GM21515 (cell line): ENCODE results near the gene FCF1.
"Not testable (repeated sequence)": the region's sequence is repeated elsewhere in the genome, so short reads cannot be mapped to it uniquely, and the experiment has no call there.

ENCODE experiments used
- ATAC-seq: cut with Tn5 transposase; IDR thresholded peaks from one replicate; pipeline ENCODE4 v1.9.1; 2021; ENCODE audit not compliant: unreplicated experiment

The FCF1 gene

DNA sequence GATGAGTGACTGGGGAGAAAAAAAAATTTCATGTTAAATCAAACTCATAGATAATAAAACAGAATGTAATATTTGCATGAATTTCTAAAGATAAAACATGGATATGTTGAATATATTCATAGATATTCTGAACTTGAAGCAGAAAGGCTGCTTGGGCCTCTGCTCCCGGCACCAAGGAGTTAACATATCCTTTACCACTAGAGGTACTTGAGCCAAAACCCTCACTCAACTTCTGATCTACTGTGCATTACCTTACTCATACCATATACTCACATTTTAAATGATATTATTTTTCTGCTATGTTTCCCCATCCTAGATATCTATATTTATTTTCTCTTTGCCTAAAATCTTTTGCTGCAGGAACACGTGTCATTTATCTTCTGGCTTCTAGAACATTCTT, 15.0 kb upstream of the FCF1 start:
- no peak for ATAC-seq

DNA sequence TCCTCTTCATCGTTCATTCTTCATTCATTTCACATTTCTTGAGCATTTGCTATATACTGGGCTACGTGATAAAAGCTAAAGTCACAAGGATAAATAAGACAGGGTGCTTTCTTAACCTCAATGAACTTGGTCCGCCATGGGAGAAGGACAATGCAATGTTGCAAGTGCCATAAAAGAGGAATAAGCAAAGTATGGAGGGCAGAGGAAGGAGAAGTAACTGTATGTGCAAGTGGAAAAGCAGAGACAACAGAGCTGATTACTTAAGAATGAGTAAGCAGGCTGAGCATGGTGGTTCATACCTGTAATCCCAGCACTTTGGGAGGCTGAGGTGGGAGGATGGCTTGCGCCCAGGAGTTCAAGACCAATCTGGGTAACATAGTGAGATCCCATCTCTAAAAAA, 14.5 kb upstream of the FCF1 start:
- no peak for ATAC-seq

DNA sequence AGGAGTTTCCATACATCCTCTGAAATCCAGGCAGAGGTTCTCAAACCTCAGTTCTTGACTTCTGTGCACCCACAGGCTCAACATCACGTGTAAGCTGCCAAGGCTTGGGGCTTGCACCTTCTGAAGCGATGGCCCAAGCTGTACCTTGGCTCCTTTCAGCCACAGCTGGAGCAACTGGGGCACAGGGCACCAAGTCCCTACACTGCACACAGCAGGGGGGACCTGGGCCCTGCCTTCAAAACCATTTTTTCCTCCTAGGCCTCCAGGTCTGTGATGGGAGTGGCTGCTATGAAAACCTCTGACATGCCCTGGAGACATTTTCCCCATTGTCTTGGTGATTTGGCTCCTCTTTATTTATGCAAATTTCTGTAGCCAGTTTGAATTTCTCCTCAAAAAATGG, 10.7 kb upstream of the FCF1 start:
- ATAC-seq, result no peak

DNA sequence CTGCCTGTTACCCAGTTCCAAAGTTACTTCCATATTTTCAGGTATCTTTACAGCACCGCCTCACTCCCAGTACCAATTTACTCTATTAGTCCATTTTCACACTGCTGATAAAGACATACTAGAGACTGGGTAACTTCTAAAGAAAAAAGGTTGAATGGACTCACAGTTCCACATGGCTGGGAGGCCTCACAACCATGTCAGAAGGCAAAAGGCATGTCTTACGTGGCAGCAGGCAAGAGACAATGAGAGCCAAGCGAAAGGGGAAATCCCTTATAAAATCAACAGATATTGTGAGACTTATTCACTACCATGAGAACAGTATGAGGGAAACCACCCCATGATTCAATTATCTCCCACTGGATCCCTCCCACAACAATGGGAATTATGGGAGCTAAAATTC, 9.9 kb upstream of the FCF1 start:
- ATAC-seq, result no peak

DNA sequence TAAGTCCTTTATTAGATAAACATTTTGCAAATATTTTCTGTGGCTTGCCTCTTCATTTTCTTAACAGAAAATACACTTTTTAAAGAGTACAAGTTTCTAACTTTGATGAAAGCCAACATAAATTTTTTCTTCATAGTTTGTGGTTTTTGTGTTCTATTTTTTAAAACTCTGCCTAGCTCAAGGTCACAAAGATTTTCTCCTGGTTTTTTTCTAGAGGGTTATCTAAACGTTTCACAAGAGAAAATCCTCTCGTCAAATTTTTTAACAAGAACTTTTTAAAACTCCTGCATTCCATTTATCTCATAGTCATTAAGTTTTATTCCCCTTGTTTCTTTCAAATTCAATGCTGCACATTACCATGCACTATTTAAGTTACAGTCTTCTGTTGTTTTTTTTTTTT, 8.3 kb upstream of the FCF1 start:
- no peak for ATAC-seq

DNA sequence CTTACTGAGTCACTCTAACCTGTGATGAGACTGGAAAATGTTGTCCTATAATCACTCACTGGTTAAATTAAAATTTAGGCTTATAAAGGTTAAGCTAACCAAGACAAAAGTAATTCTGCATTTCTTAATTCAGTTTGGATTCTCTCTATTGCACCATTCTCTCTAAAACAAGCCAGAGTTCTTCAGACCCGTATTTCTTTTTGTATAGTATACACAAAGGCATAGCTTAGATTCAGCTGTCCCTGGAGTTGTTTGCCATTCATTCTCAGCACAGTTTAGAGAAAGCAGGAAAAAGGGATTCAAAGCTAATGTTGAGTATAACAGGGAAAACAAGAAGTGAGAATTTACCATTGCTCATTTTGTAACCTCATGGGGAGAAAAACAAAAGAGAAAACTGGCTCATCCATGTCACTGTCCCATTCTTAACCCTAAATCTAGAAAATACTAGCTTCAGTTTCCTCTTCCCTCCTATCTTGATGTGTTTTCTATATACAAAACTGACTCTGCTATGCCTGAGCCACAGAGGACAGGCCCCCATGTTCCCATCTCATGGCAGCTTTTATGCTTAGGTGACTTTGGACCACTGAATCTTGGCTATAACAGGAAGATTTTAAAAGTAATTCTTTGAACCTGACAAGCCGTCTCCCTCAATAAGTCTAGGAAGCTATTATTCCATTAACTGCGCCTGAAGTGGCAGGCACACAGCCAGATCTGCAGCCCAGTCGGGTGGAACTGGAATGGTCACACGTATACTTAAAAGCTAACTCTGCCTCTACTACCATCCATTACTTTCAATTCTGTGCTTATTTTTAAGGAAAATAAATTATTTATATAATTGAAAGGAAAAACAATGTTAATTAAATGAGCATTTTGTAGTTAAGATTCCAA, 7.1 kb upstream of the FCF1 start:
- ATAC-seq, result no peak

DNA sequence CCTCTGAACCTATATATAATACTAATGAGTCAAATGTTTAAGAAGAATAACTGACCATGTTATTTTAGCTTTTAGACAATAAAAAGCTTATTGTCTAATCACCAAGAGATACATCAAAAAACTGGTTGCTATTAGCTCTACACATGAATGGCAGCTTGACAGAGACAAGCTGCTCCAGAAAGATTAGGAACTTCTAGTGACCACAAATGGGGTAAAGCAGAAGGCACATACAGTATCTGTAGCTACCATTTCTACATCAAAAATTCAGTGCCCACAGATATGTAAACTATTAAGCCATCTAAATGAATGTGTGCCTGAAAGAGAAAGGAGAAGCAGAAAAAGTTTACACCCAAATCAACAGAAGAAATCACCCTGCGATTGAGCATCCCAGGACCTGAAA, 2.5 kb upstream of the FCF1 start:
- ATAC-seq, result no peak

DNA sequence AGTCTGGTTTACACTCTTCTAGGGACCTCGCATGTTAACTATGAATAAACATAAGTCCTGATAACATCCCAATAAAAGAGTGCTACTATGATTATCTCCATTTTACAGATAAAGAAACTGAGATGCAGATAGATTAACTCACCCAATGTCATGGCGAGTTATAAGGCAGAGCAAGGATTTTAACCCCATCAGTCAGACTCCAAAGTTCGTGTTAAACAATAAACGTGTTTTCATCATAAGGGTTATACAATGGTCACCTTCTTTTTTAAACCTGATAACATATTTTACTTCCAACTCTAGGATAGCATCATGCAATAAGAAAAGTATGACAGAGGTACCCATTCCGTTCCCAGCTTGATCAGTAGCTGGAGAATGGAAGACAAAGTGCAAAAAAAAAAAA, 1.3 kb upstream of the FCF1 start:
- ATAC-seq, result no peak

DNA sequence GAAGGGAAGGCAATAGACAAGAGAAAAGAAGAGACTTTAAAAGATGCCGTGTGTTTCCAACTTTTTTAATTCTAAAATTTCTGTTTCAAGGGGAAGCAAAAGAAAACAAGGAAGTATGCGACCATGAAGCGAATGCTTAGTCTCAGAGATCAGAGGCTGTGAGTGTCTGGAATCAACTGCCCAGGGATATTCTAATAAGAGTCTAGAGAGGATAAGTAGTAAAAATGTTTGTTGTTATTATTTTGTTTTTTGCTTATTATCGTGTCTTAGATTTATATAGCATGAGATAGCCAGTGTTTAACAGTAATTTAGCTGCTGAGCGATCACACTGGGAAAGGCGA, 421 bp downstream of the FCF1 start:
- ATAC-seq, result no peak

DNA sequence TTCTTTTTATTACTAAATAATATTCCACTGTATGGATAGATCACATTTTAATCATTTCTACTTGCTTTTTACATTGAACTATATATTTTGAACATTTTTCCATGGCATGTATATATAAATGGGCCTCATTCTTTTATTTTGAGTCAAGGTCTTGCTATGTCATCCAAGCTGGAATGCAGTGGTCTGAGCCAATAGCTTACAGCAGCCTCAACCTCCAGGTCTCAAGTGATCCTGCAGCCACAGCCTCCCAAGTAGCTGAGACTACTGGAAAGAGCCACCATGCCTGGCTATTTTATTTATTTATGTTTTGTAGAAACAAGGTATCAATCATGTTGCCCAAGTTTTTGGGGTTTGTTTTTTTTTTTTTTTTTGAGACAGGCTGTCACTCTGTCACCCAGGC, 7.6 kb downstream of the FCF1 start:
- ATAC-seq, result no peak

DNA sequence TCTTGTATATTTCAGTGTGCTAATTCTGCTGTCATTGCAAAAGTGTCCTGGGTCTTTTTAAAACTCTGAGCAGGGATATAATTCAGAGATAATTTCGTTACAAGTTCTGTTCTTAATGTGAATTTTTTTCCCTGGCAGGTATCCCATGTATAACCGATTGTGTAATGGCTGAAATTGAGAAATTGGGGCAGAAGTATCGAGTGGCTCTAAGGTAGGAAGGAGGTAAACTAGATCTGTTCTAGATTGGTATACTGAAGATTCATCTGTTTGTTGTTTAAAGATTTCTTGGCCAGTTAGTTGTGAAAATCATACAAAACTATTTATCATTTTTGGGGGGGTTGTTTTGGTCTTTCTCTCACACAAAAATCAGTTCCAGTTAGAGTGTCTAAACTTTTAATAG, 10.2 kb downstream of the FCF1 start:
- ATAC-seq, result no peak

DNA sequence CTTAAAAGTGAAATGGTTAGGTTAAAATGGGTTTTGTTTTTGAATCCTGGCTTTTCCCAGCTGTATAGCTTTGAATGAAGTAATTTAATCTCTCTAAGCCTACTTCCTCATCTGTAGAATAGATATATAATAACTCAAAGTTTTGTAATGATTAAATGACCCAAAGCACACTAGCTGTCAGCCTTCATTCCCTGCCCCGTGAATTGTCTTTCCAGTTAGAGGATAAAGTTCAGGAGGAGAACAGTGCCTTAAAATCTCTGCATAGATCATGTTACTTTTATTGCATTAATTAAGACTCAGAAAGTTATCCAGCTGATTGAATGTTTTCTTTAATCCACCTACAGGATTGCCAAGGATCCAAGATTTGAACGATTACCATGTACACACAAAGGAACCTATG, 19.4 kb downstream of the FCF1 start:
- no peak for ATAC-seq

DNA sequence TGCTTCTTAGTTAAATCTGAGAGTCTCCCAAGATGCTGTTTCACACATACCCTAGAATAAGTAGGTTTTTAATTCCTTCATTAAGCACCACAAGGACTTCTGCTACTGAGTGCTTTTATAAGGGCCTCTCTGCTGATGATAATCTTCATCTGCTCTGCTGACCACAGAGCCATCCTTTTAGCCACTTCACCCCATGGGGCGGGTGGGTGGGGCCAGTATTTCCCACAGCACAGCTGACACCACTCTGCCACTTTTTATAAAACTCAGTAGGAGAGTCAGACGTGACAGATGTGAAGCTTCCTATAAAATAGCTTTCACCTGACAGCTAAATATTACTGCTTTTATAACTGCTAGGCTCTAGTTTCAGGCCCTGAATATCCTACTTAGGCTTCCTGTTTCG, 20.3 kb downstream of the FCF1 start:
- ATAC-seq, result no peak

DNA sequence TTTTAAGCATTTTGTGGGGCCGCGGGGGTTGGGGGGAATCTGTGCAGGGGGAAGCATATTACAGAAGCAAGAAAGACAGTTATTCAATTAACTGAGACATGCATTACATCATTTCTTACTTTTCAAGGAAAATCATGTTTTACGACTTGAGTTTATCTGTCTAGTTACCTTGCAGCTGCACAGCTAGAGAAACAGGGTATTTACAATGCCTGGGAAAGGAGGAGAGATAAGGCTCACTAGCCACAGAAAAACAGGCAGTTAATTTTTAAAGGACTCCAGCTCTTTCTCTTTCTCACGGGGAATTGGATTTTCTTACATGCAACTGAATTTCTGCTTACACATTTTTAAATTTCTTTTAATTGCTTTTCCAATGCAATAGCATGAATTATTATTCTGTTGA, 22.2 kb downstream of the FCF1 start:
- ATAC-seq, result no peak

DNA sequence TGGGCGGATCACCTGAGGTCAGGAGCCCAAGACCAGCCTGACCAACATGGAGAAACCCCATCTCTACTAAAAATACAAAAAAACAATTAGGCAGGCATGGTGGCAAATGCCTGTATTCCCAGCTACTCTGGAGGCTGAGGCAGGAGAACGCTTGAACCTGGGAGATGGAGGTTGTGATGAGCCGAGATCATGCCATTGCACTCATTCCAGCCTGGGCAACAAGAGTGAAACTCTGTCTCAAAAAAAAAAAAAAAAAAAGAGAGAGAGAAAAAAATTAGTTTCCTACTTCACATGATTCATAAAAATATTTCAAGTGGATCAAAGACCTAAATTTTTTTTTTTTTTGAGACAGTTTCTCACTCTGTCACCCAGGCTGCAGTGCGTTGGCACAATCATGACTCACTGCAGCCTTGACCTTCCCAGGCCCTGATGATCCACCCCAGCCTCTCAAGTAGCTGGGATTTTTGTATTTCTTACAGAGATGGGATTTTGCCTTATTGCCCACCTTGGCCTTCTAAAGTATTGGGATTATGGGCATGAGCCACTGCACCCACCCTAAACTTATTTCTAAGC, 24.9 kb downstream of the FCF1 start:
- no peak for ATAC-seq

DNA sequence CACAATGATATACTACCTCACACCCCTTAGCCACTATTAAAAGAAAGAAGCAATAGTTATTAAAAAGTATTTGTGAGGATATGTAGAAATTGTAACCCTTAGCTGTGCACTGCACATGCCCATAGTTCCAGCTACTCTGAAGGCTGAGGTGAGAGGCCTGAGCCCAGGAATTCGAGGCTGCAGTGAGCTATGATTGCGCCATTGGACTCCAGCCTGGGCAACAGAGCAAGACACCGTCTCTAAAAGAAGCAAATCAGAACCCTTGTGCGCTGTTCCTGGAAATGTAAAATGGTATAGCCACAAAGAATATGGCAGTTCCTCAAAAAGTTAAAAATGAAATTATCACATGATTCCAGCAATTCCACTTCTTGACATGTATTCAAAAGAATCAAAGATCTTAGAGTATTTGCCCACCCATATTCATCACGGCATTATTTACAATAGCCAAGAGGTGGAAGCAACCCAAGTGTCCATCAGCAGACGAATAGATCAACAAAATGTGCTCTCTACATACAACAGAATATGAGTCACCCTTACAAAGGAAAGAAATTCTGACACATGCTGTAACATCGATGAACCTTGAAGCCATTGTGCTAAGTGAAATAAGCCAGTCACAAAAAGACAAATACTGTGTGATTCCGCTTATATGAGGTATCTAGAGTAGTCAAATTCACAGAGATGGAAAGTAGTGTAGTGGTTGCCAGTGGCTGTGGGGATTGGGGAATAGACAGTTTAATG, 26.5 kb downstream of the FCF1 start:
- ATAC-seq, result no peak

DNA sequence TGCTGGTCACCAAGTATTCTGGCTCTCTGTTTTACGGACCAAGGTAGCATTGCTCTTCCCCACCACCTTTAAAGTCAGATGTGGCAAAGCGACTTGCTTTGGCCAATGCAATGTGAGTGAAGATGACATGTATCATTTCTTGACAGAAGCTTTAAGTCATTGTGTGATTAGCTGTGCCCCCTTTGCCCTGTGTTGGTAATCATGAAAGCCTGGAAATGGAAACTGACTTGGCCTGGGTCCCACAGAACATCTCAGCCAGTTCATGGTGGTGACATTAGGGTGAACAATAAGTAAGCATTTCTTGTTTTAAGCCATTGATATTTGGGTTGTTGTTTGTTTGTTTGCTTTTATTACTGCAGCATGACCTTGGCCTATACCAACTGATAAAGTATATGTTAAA, 34.3 kb downstream of the FCF1 start:
- ATAC-seq, result no peak

DNA sequence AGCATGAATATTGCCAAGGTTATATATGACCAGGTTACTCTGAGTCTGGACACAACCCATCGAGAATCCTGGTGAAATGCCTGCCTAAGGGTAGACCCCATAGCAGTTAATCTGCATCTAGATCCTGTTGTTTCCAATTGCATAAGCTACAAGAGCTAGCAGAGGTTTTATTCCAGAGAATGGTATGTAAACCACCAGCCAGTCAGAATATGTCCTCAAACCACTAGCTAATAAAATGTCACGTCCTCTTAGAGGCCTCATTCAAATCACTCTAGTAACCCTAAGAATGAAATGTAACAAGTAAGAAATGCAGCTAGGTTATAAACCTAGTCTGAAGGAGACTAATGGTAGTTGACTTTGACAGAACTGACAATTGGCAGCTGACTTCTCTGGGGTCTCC, 41.2 kb downstream of the FCF1 start:
- ATAC-seq, result no peak

DNA sequence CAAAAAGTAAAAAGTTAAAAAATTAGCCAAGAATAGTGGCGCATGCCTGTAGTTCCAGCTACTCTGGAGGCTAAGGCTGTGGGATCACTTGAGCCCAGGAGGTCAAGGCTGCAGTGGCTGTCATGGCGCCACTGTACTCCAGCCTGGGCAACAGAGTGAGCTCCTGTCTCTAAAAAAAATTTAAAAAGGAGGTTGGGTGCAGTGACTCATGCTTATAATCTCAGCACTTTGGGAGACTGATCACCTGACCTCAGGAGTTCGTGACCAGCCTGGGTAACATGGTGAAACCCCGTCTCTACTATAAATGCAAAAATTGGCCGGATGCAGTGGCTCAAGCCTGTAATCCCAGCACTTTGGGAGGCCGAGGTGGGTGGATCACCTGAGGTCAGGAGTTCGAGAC, 42.0 kb downstream of the FCF1 start:
- no peak for ATAC-seq

DNA sequence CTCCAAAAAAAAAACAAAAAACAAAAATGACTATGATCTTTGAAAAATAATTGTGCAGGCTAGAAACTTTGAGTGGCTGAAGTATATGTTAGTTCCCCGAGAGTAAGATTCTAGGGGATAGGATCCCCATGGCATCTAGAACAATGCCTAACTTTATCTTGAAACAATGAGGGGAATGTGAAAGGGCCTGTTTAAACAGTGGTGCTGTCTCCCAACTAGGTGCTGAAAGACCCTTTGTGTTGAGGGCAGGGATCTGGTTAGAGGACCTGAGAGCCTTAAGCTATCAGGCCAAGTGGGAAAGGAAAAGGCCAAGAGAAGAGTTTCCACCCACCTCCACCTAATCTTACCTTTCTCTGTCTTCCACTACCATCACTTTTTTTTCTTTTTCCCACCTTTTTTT, 43.4 kb downstream of the FCF1 start:
- ATAC-seq, result no peak

DNA sequence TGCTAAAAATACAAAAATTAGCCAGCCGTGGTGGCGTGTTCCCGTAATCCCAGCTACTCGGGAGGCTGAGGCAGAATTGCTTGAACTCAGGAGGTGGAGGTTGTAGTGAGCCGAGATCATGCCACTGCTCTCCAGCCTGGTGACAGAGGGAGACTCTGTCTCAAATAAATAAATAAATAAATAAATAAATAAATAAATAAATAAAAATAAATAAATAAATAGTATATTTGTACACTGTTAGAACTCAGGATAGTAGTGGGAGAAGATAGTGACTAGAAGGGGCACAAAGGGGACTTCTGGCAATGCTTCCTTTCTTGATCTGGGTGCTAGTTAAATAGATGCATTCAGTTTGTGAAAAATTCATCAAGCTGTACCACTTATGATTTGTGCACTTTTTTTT, 45.6 kb downstream of the FCF1 start:
- not testable (repeated sequence) for ATAC-seq
